ENCODE measurements around the gene ZNF536. TPM values are rescaled to one million over a fixed set of nuclear protein-coding genes. Genes with fewer than 3 reads are reported as not detected.

The ZNF536 gene
- total RNA-seq, result 1 to 10 TPM in 3 of 4 donors, under 1 TPM in 1; 1.00 to 7.1 (median 1.8) TPM

GRCh38 chr19:30371960-30372824, at the start of gene ZNF536:
Gene ZNF536 (plus strand): TSS chr19:30372384. CDS start chr19:30443563, 71,179 bp downstream.
- 63% methylated on average over 9 of the region's 9 CpGs; no CpG with 5 or more reads in 1 of the 2 donors for WGBS, 2 donors (ENCODE audit: low coverage in 1 of 2)
- intact Hi-C loops (cut with DNase I; ENCODE audit: low total_unique reads), result no loop called here
- TF ChIP-seq POLR2AphosphoS5 (IDR thresholded peaks at IDR 0.05), result no peak
- Histone ChIP-seq H3K4me1 (no peaks in the 10 kb centered on the region), H3K36me3 (no peaks in the 10 kb centered on the region), H3K27me3 (peaks cover 41% of the 10 kb centered on the region), H3K27ac (no peak within 1 kb of the TSS), H3K4me3 (no peak within 1 kb of the TSS), H3K9me3 (no peaks in the 10 kb centered on the region)
- no peak for DNase-seq
- in situ Hi-C loops (cut with MboI; ENCODE audit: low pct_ligation_motif_present in 1 of 4, low pct_unique_long_range_greater_than_20kb in 1 of 4, low sequenced_read_pairs in 3 of 4), result no loop called here

- Histone ChIP-seq H3K27ac (no peak overlapping the region), H3K4me3 (no peak overlapping the region), H3K36me3 (no peaks in the 10 kb centered on the region), H3K27me3 (no peaks in the 10 kb centered on the region), H3K9me3 (no peaks in the 10 kb centered on the region), H3K4me1 (peaks cover 0 to 5% (median 0%) of the 10 kb centered on the region in 4 donors)
- DNase-seq, result no peak
- in situ Hi-C loops (cut with MboI; ENCODE audit: low pct_ligation_motif_present in 1 of 4, low pct_unique_long_range_greater_than_20kb in 1 of 4, low sequenced_read_pairs in 3 of 4), result no loop called here
- intact Hi-C loops (cut with DNase I; ENCODE audit: low total_unique reads), result no loop called here
- TF ChIP-seq POLR2A (IDR thresholded peaks at IDR 0.05) (no peak), CTCF (IDR thresholded peaks at IDR 0.05) (no peak), EP300 (IDR thresholded peaks at IDR 0.05; ENCODE audit: low read depth) (no peak), POLR2AphosphoS5 (IDR thresholded peaks at IDR 0.05) (no peak)
- WGBS, 2 donors (ENCODE audit: low coverage in 1 of 2), result 83% methylated on average over 6 of the region's 6 CpGs; no CpG with 5 or more reads in 1 of the 2 donors
These were observed 49.4 kb upstream of the ZNF536 start for GRCh38 chr19:30322641-30323320.

- no peak for DNase-seq
- intact Hi-C loops (cut with DNase I; ENCODE audit: low total_unique reads) (no loop called here), in situ Hi-C loops (cut with MboI; ENCODE audit: low pct_ligation_motif_present in 1 of 4, low pct_unique_long_range_greater_than_20kb in 1 of 4, low sequenced_read_pairs in 3 of 4) (no loop called here)
- Histone ChIP-seq H3K4me1 (peaks cover 0 to 5% (median 0%) of the 10 kb centered on the region in 4 donors), H3K4me3 (no peak overlapping the region), H3K36me3 (no peaks in the 10 kb centered on the region), H3K27me3 (no peaks in the 10 kb centered on the region), H3K9me3 (no peaks in the 10 kb centered on the region), H3K27ac (no peak overlapping the region)
- TF ChIP-seq EP300 (IDR thresholded peaks at IDR 0.05; ENCODE audit: low read depth), result no peak
- no peak for TF ChIP-seq POLR2A (IDR thresholded peaks at IDR 0.05)
- TF ChIP-seq CTCF (IDR thresholded peaks at IDR 0.05), result no peak
- TF ChIP-seq POLR2AphosphoS5 (IDR thresholded peaks at IDR 0.05), result no peak
These were observed 48.3 kb upstream of the ZNF536 start for GRCh38 chr19:30323904-30324303.

- no peak for DNase-seq
- Histone ChIP-seq H3K27ac (no peak overlapping the region), H3K27me3 (no peaks in the 10 kb centered on the region), H3K4me1 (peaks cover 0 to 5% (median 0%) of the 10 kb centered on the region in 4 donors), H3K36me3 (no peaks in the 10 kb centered on the region), H3K9me3 (no peaks in the 10 kb centered on the region), H3K4me3 (no peak overlapping the region)
- no peak for TF ChIP-seq CTCF (IDR thresholded peaks at IDR 0.05)
- no peak for TF ChIP-seq EP300 (IDR thresholded peaks at IDR 0.05; ENCODE audit: low read depth)
- no peak for TF ChIP-seq POLR2A (IDR thresholded peaks at IDR 0.05)
- TF ChIP-seq POLR2AphosphoS5 (IDR thresholded peaks at IDR 0.05), result no peak
- intact Hi-C loops (cut with DNase I; ENCODE audit: low total_unique reads), result no loop called here
- WGBS, 2 donors (ENCODE audit: low coverage in 1 of 2), result 85% methylated on average over 7 of the region's 7 CpGs; no CpG with 5 or more reads in 1 of the 2 donors
- in situ Hi-C loops (cut with MboI; ENCODE audit: low pct_ligation_motif_present in 1 of 4, low pct_unique_long_range_greater_than_20kb in 1 of 4, low sequenced_read_pairs in 3 of 4), result no loop called here
These were observed 47.2 kb upstream of the ZNF536 start for GRCh38 chr19:30324982-30325381.
